HFFc6 (cell line): ENCODE data around the gene PCDH9. TPM values are rescaled to one million over a fixed set of nuclear protein-coding genes. Genes with fewer than 3 reads are reported as not detected.

ENCODE experiments used
- DNase-seq: peaks from one replicate; pipeline ENCODE4 v3.0.0-alpha.2; 2018
- H3K27ac Mint-ChIP-seq: 2 replicates; pipeline ENCODE4 v1.8.0; 2020; ENCODE audit warnings: mild to moderate bottlenecking, mixed read lengths
- H3K27me3 Mint-ChIP-seq: 2 replicates; pipeline ENCODE4 v1.8.0; 2021; ENCODE audit warnings: mild to moderate bottlenecking, moderate library complexity, mixed read lengths; ENCODE audit not compliant: insufficient read depth
- H3K36me3 Mint-ChIP-seq: 2 replicates; pipeline ENCODE4 v1.8.0; 2021; ENCODE audit warnings: low read depth, mixed read lengths
- H3K4me1 Mint-ChIP-seq: 2 replicates; pipeline ENCODE4 v1.8.0; 2020; ENCODE audit warnings: low read depth, mixed read lengths
- H3K4me3 Mint-ChIP-seq: 2 replicates; pipeline ENCODE4 v1.8.0; 2020; ENCODE audit warnings: mild to moderate bottlenecking, moderate library complexity, mixed read lengths
- H3K9me3 Mint-ChIP-seq: 2 replicates; pipeline ENCODE4 v1.8.0; 2020; ENCODE audit warnings: mild to moderate bottlenecking, mixed read lengths
- CTCF ChIP-seq: fragments of 200-600 bp; sonication (generic); IDR thresholded peaks from 2 replicates; pipeline ENCODE4 v1.5.0; 2021; ENCODE audit warnings: antibody characterized with exemption, mild to moderate bottlenecking
- total RNA-seq, 6 experiments: library from RNA; stranded (reverse); fragmentation: NEBNext Ultra II Directional; extraction: Animal tissue kit (Norgen Biotek cat#: 25700); gene quantifications; 2 replicates in 1 of 6; 3 replicates in 5 of 6; pipeline ENCODE4 v1.2.3, GENCODE V29; 2021

The PCDH9 gene
- total RNA-seq, 6 experiments from 2014 or later: 2.0 to 6.7 (median 2.6) TPM

- H3K4me1 Mint-ChIP-seq: no peaks in the 10 kb centered on the region
- peak; percentile 92 for TF ChIP-seq CTCF
- no peaks in the 10 kb centered on the region for H3K9me3 Mint-ChIP-seq
- no peak overlapping the region for H3K4me3 Mint-ChIP-seq
- no peaks in the 10 kb centered on the region for H3K36me3 Mint-ChIP-seq
- H3K27me3 Mint-ChIP-seq: no peaks in the 10 kb centered on the region
- DNase-seq: peak; percentile 42
- H3K27ac Mint-ChIP-seq: no peak overlapping the region
Measured at GRCh38 chr13:67238277-67238859, 8.2 kb upstream of the PCDH9 start.

- no peak for TF ChIP-seq CTCF
- DNase-seq: no peak
- Mint-ChIP-seq H3K36me3 (no peaks in the 10 kb centered on the region), H3K9me3 (no peaks in the 10 kb centered on the region), H3K4me1 (0 out of 2 replicates have a peak, but pooled peaks cover 4% of the 10 kb centered on the region), H3K27me3 (no peaks in the 10 kb centered on the region), H3K27ac (no peak overlapping the region), H3K4me3 (no peak overlapping the region)
Measured at GRCh38 chr13:67235265-67235664, 5.1 kb upstream of the PCDH9 start.

GRCh38 chr13:67232384-67232783 is 2.2 kb upstream of the PCDH9 start:
- no peak for DNase-seq
- Mint-ChIP-seq H3K27me3 (no peaks in the 10 kb centered on the region), H3K36me3 (no peaks in the 10 kb centered on the region), H3K4me3 (no peak overlapping the region), H3K27ac (no peak overlapping the region), H3K9me3 (no peaks in the 10 kb centered on the region), H3K4me1 (0 out of 2 replicates have a peak, but pooled peaks cover 13% of the 10 kb centered on the region)
- no peak for TF ChIP-seq CTCF

GRCh38 chr13:67231289-67232000 is 1.3 kb upstream of the PCDH9 start:
- Mint-ChIP-seq H3K27me3 (no peaks in the 10 kb centered on the region), H3K36me3 (no peaks in the 10 kb centered on the region), H3K27ac (peak overlapping the region; percentile 83), H3K9me3 (no peaks in the 10 kb centered on the region), H3K4me3 (no peak overlapping the region), H3K4me1 (0 out of 2 replicates have a peak, but pooled peaks cover 13% of the 10 kb centered on the region)
- no peak for TF ChIP-seq CTCF
- DNase-seq: no peak

- H3K4me3 Mint-ChIP-seq: no peak overlapping the region
- TF ChIP-seq CTCF: no peak
- H3K36me3 Mint-ChIP-seq: no peaks in the 10 kb centered on the region
- H3K9me3 Mint-ChIP-seq: no peaks in the 10 kb centered on the region
- peak; percentile 96 for DNase-seq
- peak overlapping the region; percentile 83 for H3K27ac Mint-ChIP-seq
- H3K27me3 Mint-ChIP-seq: no peaks in the 10 kb centered on the region
- H3K4me1 Mint-ChIP-seq: 0 out of 2 replicates have a peak, but pooled peaks cover 13% of the 10 kb centered on the region
Measured at GRCh38 chr13:67230404-67231288, 510 bp upstream of the PCDH9 start.
